DMS114 treated with DMSO at 0.1 percent for 48 hours (cell line): Measurements from ENCODE around the gene PLPPR2.
"Not testable (repeated sequence)": the region's sequence is repeated elsewhere in the genome, so short reads cannot be mapped to it uniquely, and the experiment has no call there.

Source experiments
- DNase-seq: peaks from one replicate; lab custom pipeline; 2025; ENCODE audit not compliant: unreplicated experiment; lab: John Stamatoyannopoulos, UW

The PLPPR2 gene

DNA sequence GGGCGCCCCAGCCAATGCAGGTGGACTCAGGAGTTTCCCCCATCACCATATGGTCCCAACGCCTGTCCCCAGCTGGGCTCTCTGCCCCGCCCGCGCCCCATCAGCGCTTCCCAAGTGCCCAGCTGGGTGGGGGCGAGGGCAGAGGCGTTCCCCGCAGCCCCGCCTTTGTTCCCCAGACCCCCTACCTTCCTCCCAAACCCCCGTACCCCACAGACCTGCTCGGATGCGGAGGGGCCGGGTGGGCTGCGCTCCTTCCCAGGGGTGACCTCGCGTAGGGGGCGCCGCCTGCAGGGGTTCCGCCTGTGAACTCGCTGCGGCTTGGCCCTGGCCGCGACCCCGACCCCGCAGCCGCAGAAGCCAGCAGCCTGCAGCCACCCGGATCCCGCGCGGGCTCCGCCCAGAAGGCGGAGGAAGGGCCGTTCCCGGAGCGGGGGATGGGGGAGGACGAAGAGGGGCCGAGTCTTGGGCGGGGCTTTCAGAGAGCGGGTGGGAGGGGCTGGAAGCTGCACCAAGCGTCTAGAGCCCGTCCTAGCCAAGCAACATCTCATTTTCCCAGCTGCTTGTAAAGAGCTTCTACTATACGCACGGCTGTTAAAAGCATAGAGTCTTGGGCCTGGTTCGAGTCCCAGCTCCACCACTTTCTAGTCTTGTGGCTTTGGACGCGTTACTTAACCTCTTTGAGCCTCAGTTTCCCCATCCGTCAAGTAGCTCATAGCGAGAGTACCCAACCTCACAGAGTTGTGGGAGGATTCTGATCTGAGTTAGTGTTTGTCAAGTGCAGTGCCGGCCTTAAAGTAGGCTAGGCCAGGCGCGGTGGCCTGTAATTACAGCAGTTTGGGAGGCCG lies 15.8 kb upstream of the PLPPR2 start, which contains the start of gene RAB3D:
Gene RAB3D, minus strand, starts transcription at position 404 of the 845 bp plus-strand sequence. CDS start 2,258 bp downstream, outside the sequence.
- DNase-seq, result peak; percentile 75

DNA sequence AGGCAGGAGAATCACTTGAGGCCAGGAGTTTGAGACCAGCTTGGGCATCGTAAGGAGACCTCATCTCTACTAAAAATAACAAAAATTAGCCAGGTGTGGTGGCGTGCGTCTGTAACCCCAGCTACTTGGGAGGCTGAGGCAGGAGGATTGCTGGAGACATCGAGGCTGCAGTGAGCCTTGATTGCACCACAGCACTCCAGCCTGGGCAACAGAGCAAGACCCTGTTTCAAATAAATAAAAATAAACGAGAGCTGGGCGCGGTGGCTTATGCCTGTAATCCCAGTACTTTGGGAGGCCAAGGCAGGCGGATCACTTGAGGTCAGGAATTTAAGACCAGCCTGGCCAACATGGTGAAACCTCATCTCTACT lies 15.1 kb upstream of the PLPPR2 start:
- DNase-seq, result not testable (repeated sequence)

DNA sequence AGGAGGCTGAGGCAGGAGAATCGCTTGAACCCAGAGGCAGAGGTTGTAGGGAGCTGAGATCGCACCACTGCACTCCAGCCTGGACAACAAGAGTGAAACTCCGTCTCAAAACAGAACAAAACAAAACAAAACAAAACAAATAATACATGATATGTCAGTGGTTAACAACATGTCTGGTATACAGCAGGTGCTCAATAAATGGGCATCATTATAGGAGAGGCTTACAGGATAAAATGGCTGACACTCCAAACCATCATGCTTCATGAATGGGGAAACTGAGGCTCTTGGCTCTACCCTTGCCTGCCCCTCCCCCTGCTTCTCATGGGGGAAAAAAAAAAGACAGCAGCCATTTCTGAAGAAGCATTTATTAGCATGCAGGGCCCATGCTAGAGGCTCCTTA lies 12.8 kb upstream of the PLPPR2 start:
- no peak for DNase-seq

DNA sequence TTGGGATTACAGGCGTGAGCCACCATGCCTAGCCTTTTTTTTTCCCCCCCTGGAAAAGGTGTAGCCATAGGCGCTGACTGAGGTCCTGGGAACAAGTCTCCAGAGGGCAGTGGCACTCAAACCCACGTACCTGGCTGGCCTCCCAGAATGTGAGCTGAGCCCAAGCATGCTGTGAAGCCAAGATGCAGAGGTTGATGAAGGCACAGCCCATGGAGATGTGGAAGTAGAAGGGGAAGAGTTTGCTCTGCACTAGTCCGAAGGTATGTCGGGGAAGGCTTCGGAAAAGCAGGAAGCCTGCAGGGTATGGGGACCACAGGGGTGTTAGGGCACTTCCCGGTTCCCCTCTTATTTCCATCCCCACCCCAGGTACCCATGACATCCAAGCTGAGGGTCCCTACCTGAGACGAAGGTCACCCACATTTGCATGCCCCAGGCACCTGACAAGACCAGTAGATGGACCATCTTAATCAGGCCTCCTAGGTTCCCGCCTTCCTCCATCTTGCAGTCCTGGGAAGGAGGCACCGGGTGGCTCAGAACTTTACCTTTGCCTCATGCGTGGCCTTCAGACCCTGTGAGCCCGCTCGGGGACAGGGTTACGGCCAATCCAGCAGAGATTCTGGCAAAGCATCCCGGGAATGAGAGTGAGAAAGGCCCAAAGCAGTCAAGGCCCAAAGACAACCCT lies 10.0 kb upstream of the PLPPR2 start:
- DNase-seq, result no peak

DNA sequence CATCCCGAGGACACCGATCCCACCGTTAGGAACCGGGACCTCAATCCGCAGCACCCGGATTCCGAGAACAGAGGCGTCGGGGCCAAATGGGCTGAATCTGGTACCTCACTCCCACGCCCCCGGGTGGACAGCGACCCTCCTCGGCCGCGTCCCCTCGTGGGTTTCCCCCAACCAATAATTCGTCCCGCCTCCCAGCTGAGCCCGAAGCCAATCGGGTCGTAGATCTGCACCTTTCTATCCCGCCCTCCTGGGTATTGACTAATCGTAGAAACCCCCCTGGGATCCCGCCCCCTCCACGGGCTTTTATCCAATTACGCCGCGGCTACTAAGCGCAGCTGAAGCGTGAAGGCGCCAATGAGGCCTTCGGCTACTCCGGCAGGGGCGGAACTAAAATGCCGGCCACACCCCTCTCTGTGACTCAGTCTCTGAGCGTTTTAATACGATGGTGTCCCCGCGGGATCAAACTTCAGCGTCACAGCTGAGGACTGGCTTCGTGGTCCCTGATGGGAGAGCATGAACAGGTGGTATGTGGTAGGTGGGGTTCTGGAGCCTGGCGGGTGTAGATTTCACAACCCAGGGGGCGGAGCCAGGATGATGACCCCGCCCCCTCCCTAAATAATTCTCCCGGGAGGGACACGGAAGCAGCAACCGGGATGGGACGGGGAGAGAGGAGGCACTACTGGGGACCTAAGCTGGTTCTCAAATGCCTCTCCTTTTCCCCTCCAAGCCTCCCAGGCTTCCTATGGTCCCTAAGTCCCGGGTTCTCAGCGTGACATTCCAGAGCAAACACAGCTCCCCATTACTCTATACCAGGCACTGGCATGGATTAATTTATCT lies 8.9 kb upstream of the PLPPR2 start, which contains the start of the genes CCDC159 and TMEM205:
Gene CCDC159, plus strand, starts transcription at position 416 of the 837 bp plus-strand sequence. Its CDS starts 88 bp downstream, at position 504.
Gene TMEM205, minus strand, starts transcription at position 165 of the 837 bp plus-strand sequence. CDS start 649 bp downstream, outside the sequence.
- DNase-seq, result peak; percentile 89

DNA sequence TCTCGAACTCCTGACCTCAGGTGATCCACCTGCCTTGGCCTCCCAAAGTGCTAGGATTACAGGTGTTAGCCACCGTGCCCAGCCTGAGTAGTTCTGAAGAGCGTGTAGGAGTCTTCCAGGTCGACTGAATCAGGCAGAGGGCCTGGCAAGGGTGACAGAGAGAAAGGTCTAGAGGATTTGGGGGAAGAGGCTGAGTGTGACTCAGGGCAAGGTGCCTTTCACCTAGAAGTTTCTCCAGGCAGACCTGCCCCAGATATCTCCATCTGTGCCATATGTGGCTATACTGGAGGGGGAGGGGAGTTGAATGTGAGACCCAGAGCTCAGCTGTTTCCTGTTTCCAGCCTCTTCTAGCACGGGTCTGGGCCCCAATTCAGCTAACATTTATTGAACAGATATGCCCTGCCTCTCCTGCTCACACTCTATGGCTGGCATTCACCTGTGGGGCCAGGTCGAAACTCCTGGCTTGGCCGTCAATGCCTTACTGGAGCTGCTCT lies 7.6 kb upstream of the PLPPR2 start:
- no peak for DNase-seq

DNA sequence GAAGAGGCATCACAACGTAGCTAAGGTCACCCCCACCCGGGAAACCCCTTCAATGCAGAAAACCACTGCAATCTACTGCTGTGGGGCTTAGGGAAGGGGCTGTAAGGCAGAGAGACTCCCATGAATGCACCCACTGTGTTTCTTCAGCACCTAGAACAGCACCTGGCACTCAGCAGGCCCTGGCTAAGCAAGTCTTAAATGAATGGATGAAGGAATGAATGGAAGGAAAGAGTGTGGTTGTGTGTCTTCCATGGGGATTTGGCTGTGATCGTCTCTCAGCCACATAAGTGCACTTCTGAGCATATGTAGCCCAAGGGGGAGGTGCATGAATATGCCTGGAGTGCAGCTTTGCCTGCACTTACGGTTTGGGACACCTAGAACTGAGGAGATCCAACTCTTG lies 6.1 kb upstream of the PLPPR2 start:
- DNase-seq, result no peak

DNA sequence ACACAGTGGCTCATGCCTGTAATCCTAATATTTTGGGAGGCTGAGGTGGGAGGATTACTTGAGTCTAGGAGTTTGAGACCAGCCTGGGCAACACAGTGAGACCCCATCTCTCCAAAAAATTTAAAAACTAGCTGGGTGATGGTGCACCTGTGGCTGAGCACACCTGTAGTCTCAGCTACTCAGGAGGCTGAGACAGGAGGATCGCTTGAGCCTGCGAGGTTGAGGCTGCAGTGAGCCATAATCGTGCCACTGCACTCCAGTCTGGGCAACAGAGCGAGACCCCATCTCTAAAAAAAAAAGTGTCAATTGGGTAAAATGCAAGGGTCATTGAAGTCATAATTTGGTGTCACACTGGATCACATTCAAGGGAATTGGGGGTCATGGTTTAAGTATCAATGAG lies 1.1 kb upstream of the PLPPR2 start:
- not testable (repeated sequence) for DNase-seq

DNA sequence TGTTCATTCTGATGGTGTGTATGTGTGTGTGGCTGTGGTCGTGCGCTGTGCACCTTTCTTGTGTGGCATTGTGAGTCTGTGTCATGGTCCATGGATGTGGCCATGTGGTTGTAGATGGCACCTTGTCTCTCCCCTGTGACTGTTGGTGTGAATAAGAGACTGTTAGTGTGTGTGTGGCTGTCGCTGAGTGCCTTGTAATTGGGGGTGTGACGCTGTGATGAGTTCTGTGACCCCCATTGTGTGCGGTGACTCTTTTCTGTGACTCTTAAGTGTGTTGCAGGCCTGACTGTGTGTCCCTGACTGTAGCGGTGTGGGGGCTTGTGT lies 804 bp downstream of the PLPPR2 start:
- DNase-seq, result no peak

DNA sequence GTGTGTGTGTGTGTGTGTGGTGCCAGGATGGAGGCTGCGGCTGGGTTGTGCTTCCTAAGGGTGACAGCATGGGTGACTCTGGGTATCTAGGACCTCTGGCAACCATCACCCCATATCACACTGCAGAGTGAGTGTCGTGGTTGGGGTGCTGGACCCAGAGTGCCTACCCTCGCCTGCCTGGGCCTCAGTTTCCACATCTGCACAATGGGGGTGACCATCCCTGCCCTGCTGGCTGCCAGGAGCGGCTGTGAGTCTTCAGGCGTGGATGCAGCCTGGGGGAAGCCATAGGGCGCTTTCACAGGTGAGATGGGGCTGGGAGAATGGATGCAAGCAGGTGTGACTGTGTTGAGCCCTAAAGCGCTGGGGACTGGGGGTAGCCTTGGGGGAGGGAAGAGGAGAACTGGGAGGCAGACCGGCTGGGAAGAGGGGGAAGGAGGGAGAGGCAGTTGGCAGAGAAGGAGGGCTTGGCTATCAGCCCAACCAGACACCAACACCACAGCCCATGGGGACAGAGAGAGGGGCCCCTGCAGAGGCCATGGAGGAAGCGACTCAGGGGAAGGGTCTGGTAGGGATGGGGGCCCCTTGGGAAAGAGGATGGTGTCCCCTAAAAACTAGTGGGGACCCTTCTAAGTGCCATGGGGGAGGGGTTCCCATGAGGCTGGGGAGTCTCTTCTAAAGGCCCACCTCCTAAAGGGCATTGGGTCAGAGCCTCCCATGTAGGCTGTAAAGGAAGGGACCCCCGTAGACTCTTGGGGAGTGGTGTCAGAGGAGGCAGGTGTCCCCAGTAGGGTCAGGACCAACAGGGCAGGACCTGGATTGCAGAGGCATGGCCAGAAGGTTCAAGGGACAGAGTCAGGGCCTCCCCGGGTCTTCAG lies 1.7 kb downstream of the PLPPR2 start:
- DNase-seq, result no peak

DNA sequence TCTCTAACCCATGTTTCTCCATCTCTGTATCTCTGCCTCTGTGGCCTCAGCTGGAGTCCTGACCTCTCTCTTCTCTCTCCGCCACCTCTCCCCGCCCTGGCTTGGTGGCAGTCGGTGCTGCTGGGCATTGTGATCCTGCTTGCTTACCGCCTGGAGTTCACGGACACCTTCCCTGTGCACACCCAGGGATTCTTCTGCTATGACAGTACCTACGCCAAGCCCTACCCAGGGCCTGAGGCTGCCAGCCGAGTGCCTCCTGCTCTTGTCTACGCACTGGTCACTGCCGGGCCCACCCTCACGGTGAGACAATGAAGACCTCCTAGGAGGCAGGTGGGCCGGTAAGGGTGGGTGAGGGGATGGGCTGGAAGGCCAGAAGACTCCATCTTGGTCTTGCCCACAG lies 4.2 kb downstream of the PLPPR2 start:
- no peak for DNase-seq

DNA sequence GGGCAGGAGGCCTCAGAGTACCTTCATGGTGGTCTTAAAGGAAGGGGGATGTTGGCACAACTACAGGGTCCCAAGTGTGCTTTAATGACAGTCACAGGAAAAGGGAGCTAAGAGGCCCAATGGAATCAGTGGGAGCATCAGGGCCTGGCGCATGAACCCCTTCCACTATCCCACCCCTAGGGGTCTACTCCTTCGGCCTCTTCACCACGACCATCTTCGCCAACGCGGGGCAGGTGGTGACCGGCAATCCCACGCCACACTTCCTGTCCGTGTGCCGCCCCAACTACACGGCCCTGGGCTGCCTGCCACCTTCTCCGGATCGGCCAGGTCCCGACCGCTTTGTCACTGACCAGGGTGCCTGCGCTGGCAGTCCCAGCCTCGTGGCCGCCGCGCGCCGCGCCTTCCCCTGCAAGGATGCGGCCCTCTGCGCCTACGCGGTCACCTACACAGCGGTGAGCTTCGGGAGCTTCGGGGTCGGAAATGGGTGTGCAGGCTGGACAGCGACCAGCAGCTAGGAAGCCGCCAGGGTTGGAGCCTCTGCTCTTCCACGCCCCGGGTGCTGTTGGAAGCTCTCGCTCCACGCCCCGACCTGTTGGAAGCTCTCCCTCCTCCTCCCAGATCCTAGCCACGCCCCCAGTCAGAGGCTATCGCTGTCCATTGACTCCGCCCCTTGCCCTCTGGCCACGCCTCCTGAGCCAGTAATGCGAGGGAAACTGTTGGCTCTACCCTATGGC lies 6.0 kb downstream of the PLPPR2 start:
- no peak for DNase-seq

DNA sequence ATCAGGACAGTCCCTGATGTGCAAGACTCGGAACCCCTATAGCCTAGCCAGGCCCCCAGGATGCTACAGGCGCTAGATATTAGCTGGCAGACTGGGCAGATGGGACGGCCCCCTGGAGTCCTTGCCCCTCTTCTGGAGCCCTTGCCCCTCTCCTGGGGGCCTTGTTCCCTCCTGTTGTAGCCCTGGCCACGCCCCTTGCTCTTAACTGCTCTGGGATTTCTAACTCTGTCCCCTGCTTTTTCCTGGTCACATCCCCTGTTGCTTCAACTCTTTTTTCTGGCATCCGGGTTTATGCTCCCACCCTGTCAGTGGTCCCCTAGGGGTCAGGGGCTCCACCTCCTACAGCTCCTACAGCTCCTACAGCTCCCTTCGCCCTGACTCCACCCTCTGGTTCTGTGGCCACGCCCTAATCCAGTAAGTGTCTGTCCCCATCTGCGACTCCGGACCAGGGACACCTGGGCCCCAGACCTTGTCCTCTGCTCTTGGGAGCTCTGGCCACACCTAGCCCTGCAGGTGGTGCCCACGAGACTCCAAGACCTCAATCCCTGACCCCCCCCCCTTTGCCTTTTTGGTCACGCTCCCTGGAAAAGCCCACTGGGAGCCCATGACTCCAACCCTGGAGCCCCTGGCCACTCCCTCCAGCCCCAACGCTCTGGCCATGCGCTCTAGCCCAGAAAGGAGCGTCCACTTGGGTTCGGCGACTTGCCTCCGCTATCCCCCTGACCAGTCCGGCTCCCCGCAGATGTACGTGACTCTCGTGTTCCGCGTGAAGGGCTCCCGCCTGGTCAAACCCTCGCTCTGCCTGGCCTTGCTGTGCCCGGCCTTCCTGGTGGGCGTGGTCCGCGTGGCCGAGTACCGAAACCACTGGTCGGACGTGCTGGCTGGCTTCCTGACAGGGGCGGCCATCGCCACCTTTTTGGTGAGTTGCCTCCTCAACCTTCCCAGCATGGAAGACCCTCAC lies 6.8 kb downstream of the PLPPR2 start:
- DNase-seq, result no peak

DNA sequence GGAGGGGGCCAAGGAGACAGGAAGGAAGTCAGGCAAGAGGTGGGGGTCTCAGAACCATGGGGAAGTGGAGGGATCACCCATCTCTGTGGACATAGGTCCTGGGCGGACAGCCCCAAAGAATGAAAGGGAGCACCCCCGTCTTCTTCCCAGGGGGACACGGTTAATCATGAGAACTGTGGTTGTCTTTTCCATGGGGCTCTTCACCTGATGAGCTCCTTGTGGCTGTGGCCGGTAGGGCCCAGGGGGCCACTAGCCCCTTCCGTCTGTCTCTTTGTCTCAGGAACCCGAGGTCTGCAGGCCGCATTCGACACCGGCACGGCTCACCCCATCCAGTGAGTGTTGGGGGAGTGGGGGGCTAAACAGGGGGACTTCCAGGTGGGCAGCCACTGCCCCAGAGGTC lies 8.6 kb downstream of the PLPPR2 start:
- DNase-seq, result no peak

DNA sequence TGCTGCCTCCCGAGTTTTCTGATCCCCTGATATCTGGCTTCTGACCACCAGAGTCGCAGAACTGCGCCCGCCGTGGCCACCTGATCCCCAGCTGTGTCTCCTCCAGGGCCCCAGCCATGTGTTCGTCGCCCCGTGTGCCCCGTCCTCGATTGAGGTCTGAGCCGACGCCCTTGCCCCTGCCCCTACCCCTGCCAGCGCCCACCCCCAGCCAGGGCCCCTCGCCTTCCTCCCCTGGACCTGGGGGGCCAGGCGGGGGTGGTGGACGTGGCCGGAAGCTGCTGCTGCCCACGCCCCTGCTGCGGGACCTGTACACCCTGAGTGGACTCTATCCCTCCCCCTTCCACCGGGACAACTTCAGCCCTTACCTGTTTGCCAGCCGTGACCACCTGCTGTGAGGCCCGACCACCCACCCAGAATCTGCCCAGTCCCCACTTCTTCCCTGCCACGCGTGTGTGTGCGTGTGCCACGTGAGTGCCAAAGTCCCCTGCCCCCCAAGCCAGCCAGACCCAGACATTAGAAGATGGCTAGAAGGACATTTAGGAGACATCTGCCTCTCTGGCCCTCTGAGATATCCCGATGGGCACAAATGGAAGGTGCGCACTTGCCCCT lies 9.2 kb downstream of the PLPPR2 start:
- DNase-seq, result no peak

DNA sequence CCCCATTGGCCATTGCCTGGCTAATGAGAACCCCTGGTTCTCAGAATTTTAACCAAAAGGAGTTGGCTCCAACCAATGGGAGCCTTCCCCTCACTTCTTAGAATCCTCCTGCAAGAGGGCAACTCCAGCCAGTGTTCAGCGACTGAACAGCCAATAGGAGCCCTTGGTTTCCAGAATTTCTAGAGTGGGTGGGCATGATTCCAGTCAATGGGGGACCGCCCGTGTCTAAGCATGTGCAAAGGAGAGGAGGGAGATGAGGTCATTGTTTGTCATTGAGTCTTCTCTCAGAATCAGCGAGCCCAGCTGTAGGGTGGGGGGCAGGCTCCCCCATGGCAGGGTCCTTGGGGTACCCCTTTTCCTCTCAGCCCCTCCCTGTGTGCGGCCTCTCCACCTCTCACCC lies 9.7 kb downstream of the PLPPR2 start:
- no peak for DNase-seq

DNA sequence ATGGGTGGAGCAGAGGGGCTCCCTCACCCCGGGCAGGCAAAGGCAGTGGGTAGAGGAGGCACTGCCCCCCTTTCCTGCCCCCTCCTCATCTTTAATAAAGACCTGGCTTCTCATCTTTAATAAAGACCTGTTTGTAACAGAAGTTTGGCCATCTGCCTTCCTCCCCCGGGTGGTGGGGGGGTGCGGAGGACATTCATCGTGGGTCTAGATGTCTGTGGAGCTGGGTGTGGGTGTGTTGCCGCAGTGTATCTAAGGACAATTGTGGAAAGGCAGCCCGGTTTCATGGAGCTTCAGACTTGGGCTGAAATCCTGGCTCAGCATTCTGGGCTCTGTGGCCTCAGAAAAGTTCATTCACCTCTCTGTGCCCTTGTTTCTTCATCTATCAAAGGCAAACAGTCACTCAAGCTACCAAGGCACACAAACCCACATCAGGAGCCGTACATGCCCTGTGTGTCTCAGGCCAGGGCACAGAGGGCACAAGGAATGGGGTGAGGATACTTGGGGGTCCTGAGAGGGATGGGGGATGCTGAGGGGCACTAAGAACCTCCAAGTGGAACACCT lies 10.4 kb downstream of the PLPPR2 start:
- no peak for DNase-seq

DNA sequence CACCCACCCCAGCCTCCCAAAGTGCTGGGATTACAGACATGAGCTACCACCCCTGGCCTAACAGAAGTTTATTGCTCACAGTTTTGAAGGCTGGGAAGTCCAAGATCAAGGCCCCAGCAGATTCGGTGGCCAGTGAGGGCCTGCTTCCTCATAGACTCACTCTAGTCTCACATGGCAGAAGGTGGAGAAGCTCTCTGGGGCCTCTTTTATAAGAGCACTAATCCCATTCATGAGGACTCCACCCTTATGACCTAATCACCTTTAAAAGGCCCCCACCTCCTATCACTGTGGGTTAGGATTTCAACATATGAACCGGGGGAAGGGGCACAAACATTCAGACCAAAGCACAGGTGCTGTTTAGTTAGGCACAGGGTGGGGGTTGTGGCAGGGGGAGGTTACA lies 12.3 kb downstream of the PLPPR2 start:
- no peak for DNase-seq
